DOHH2 (cell line): ENCODE data around the gene UBXN2A.

Source experiments
- H3F3A ChIP-seq: fragments of 200-600 bp; sonication (generic), shearing (Covaris generic); 2 replicates; pipeline ENCODE4 v1.6.0; 2016; ENCODE audit warnings: antibody characterized with exemption, mild to moderate bottlenecking; ENCODE audit not compliant: control insufficient read depth, insufficient read depth
- H3K27ac ChIP-seq: fragments of 200-600 bp; sonication (generic); 2 replicates; pipeline ENCODE4 v1.5.1; 2014; ENCODE audit warnings: low read depth, mild to moderate bottlenecking, low read length, moderate library complexity
- H3K27me3 ChIP-seq: fragments of 200-600 bp; sonication (generic); 2 replicates; pipeline ENCODE4 v1.6.1; 2014; ENCODE audit warnings: mild to moderate bottlenecking, low read length, mixed read lengths; ENCODE audit not compliant: control insufficient read depth
- H3K36me3 ChIP-seq: fragments of 200-600 bp; sonication (generic); 2 replicates; pipeline ENCODE4 v1.6.1; 2014; ENCODE audit warnings: mild to moderate bottlenecking, low read length, moderate library complexity, mixed read lengths; ENCODE audit not compliant: control insufficient read depth
- H3K4me1 ChIP-seq: fragments of 200-600 bp; sonication (generic); 2 replicates; pipeline ENCODE4 v1.6.1; 2014; ENCODE audit warnings: mild to moderate bottlenecking, low read length, mixed read lengths; ENCODE audit not compliant: control insufficient read depth
- H3K4me2 ChIP-seq: fragments of 200-600 bp; sonication (generic); 2 replicates; pipeline ENCODE4 v1.6.0; 2014; ENCODE audit warnings: mild to moderate bottlenecking, low read length, moderate library complexity
- H3K4me3 ChIP-seq: fragments of 200-600 bp; sonication (generic); 2 replicates; pipeline ENCODE4 v1.5.1; 2014; ENCODE audit warnings: mild to moderate bottlenecking, low read length, mixed read lengths
- H3K79me2 ChIP-seq: fragments of 200-600 bp; sonication (generic); 2 replicates; pipeline ENCODE4 v1.6.1; 2014; ENCODE audit warnings: mild to moderate bottlenecking, low read length, mixed read lengths; ENCODE audit not compliant: control insufficient read depth
- H3K9me2 ChIP-seq: fragments of 200-600 bp; sonication (generic); replicated peaks from 2 replicates; pipeline ENCODE4 v1.6.1; 2014; ENCODE audit warnings: mild to moderate bottlenecking, low read length, mixed read lengths; ENCODE audit not compliant: control insufficient read depth
- H3K9me3 ChIP-seq: fragments of 200-600 bp; sonication (generic); 2 replicates; pipeline ENCODE4 v1.6.1; 2014; ENCODE audit warnings: antibody characterized with exemption, low read length, mixed read lengths; ENCODE audit not compliant: control insufficient read depth, insufficient read depth
- H4K20me1 ChIP-seq: fragments of 200-600 bp; sonication (generic); 2 replicates; pipeline ENCODE4 v1.6.0; 2014; ENCODE audit warnings: low read depth, mild to moderate bottlenecking, antibody characterized with exemption, low read length, moderate library complexity; ENCODE audit not compliant: control insufficient read depth, insufficient read depth
- CTCF ChIP-seq: fragments of 200-600 bp; sonication (generic); IDR thresholded peaks from one replicate; pipeline ENCODE4 v1.5.1; 2014; ENCODE audit warnings: antibody characterized with exemption, mild to moderate bottlenecking, low read depth, low read length; ENCODE audit not compliant: poor library complexity, severe bottlenecking
- EZH2phosphoT487 ChIP-seq: fragments of 200-600 bp; sonication (generic); IDR thresholded peaks from 2 replicates; pipeline ENCODE4 v1.6.1; 2017; ENCODE audit warnings: borderline replicate concordance, mild to moderate bottlenecking, antibody characterized with exemption, low read length, moderate library complexity, mixed read lengths

The UBXN2A gene

GRCh38 chr2:24015562-24016375, 75.5 kb downstream of the UBXN2A start:
- Histone ChIP-seq H3K9me3 (no peaks in the 10 kb centered on the region), H3K4me1 (no peaks in the 10 kb centered on the region), H3K36me3 (no peaks in the 10 kb centered on the region), H3K9me2 (no peaks in the 10 kb centered on the region), H3K27me3 (peaks cover 11% of the 10 kb centered on the region), H4K20me1 (no peaks in the 10 kb centered on the region), H3K27ac (no peak overlapping the region), H3K4me2 (no peak overlapping the region), H3K79me2 (no peaks in the 10 kb centered on the region), H3K4me3 (no peak overlapping the region), H3F3A (no peaks in the 10 kb centered on the region)
- TF ChIP-seq EZH2phosphoT487 (no peak), CTCF (no peak)

GRCh38 chr2:24016376-24016761, 76.1 kb downstream of the UBXN2A start:
- Histone ChIP-seq H3K27ac (no peak overlapping the region), H3K79me2 (no peaks in the 10 kb centered on the region), H3K4me2 (no peak overlapping the region), H3K9me3 (no peaks in the 10 kb centered on the region), H3K4me3 (no peak overlapping the region), H3K4me1 (no peaks in the 10 kb centered on the region), H3F3A (no peaks in the 10 kb centered on the region), H4K20me1 (no peaks in the 10 kb centered on the region), H3K9me2 (no peaks in the 10 kb centered on the region), H3K27me3 (peaks cover 5% of the 10 kb centered on the region), H3K36me3 (no peaks in the 10 kb centered on the region)
- TF ChIP-seq CTCF, result no peak
- TF ChIP-seq EZH2phosphoT487, result no peak

GRCh38 chr2:24016853-24017703, 76.8 kb downstream of the UBXN2A start:
- Histone ChIP-seq H3K9me2 (no peaks in the 10 kb centered on the region), H3K27ac (no peak overlapping the region), H3K4me1 (no peaks in the 10 kb centered on the region), H3K27me3 (no peaks in the 10 kb centered on the region), H3K36me3 (no peaks in the 10 kb centered on the region), H4K20me1 (no peaks in the 10 kb centered on the region), H3K79me2 (no peaks in the 10 kb centered on the region), H3F3A (no peaks in the 10 kb centered on the region), H3K4me3 (no peak overlapping the region), H3K4me2 (no peak overlapping the region), H3K9me3 (no peaks in the 10 kb centered on the region)
- no peak for TF ChIP-seq EZH2phosphoT487
- TF ChIP-seq CTCF, result no peak
